NOMO-1 (cell line): ENCODE measurements around the gene RTL10.
"Not testable (repeated sequence)": the region's sequence is repeated elsewhere in the genome, so short reads cannot be mapped to it uniquely, and the experiment has no call there.

Source experiments
- DNase-seq, 2 experiments: peaks; one replicate each; lab custom pipeline; 2025; ENCODE audit not compliant: unreplicated experiment in 2 of 2; lab: John Stamatoyannopoulos, UW

The RTL10 gene

DNA sequence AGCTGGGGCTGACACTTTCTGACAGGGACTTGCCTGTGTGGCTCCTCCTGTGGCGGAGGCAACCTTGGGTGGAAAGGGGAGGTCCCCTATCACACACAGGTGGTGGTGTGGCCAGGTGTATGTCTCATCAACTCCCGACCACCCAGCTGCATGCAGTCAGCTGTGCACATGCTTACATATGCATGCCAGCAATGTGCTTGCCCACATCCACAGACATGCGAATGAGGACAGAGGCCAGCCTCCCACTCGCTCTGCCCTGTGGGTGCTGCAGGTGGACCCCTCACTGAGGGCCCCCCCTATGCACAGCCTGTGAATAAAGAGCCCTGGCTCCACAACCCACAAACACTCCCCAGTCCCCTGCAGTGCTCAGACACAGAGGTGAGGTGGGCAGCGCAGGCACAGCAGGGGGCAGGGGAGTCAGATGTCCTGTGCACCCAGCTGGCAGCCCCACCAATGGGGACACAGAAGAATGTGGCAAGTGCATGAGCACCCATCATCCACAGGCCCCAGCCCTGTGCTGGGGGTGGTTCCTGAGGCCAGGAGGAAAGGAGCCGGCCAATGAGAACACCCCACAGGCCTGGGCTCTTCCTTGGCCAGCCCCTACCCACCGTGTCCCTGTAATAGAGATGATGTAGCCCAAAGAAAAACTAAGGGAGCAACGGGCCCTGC, 9.5 kb downstream of the RTL10 start:
- DNase-seq: no peak

DNA sequence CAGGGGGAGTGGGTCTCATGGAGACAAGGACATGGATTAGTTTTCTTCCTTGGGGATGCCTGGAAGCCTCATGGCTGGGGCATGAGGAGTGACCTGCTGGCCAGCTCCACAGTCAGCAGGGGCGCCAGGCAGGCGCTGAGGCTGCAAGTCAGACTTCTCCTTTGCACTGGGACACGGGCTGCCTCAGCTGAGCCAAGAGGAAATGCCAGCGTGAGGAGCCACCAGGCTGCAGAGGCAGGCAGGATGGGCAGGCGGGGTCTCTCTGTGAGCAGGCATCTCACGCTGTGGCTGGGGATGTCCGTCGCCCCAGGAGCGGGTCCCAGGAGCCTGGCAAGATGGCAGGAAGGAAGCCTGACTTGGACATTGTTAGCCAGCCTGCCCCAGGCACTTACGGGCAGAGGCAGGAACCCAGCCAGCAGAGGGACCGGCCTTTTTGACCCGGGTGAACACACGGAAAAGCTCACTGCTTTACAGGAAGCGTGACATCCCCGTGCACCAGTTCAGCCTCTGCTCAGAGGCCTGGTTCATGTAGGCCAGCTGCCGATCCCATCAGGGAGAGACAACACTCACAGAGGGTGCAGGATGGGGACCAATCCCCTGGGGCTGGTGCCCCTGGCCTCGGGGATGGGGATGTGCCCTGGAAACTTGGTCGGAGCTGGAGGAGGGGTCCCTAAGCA, 10.2 kb downstream of the RTL10 start:
- DNase-seq: no peak

DNA sequence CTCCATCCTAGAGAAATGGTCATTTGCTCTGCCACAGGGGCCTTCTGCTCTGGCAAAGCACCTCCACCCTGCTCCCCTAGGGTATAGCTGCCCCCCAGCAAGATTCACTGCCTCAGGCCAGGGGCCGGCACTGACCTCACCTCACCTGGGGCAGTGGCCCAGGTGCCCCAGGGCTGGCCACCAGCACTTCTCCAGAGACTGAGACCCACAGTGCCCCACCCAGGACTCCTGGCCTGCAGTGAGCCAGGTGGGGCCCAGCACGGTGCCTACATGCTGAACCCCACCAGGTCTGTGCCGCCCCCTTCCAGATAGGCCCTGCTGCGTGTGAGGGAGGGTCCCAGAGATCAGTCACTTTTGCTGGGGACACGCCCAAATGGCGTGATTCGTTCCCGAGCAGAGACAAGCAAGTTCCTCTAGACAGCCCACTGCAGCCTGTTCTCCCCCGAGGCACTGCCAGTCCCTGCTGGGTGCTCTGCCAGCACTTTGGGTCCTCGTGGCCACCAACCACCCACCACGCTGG, 10.8 kb downstream of the RTL10 start:
- DNase-seq: no peak

GRCh38 chr22:19843107-19843856, 11.4 kb downstream of the RTL10 start:
- DNase-seq: no peak

GRCh38 chr22:19842393-19843106, 12.1 kb downstream of the RTL10 start:
- DNase-seq: no peak

- no peak for DNase-seq
These were observed 12.9 kb downstream of the RTL10 start for GRCh38 chr22:19841641-19842392.

DNA sequence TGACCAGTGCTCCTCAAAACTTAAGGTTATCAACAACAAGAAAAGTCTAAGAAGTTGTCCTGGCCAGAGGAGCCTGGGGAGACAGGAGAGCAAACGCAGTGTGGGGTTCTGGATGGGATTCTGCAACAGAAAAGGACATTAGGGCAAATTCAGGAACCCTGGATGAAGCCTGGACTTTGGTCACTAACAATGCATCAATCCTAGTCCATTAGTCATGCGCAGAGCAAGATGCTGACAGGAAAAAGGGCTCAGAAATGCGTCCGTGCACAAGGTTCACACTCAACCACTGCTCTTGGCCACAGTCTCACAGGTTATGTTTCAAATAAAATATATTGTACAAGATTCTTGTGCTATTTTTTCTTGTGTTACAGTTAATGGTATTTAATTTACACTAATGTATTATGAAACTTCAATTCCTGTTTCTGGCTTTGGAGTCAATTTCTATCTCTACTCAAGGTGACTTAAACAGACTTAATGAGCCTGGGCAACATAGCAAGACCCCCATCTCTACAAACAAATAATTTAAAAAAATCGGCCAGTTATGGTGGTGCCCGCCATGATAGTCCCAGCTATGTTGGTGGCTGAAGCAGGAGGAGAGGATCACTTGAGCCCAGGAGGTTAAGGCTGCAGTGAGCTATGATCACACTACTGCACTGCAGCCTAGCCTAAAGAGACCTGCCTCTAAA, 13.6 kb downstream of the RTL10 start:
- no peak for DNase-seq

GRCh38 chr22:19840059-19840458, 14.6 kb downstream of the RTL10 start:
- no peak for DNase-seq

GRCh38 chr22:19837915-19838314, 16.8 kb downstream of the RTL10 start:
- DNase-seq: no peak

- no peak for DNase-seq
These were observed 18.2 kb downstream of the RTL10 start for GRCh38 chr22:19836512-19836911.

- DNase-seq: no peak
These were observed 20.1 kb downstream of the RTL10 start for GRCh38 chr22:19834599-19834998.

DNA sequence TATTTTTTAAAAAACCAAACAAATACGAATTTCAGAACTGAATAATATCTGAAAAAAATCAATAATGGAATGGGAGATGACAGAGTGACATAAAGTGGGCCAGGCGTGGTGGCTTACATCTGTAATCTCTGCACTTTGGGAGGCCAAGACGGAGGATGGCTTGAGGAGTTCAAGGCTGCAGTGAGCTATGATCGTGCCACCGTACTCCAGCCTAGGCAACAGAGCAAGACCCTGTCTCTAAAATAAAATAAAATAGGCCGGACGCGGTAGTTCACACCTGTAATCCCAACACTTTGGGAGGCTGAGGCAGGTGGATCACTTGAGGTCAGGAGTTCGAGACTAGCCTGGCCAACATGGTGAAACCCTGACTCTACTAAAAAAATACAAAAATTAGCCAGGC, 21.3 kb downstream of the RTL10 start:
- DNase-seq: not testable (repeated sequence)

DNA sequence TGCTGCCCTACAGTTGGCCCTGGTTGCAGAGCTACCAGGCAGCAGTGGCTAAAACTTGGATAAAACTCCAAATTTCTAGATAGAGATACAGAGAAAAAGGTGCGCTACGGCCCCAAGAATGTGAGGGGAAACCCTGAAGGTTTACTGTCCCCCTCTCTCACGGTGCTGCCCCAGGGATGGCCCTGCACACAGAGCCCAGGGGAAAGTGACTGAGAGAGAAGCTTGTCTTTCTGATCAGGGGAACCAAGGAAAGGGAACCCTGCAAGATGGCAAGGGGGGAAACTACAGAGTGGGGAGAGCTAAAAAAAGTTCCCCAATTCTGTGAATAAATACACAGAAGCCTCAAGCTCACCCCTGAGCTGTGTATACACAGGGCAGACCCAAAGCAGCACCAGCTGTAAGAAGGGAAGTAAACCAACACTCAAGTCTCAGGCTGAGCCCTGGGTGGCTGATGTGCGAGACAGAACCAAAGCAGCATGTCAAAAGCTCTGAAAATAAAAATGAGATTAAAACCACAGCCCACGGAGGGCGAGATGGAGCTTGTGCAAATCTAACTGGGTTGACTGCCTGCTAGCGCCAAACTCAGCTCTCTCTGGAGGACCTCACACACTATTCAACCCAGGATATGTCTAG, 22.1 kb downstream of the RTL10 start:
- DNase-seq: no peak

- not testable (repeated sequence) for DNase-seq
These were observed 22.7 kb downstream of the RTL10 start for GRCh38 chr22:19831979-19832378.

- no peak for DNase-seq
These were observed 23.7 kb downstream of the RTL10 start for GRCh38 chr22:19831016-19831415.

- DNase-seq: no peak
These were observed 26.7 kb downstream of the RTL10 start for GRCh38 chr22:19828035-19828401.

DNA sequence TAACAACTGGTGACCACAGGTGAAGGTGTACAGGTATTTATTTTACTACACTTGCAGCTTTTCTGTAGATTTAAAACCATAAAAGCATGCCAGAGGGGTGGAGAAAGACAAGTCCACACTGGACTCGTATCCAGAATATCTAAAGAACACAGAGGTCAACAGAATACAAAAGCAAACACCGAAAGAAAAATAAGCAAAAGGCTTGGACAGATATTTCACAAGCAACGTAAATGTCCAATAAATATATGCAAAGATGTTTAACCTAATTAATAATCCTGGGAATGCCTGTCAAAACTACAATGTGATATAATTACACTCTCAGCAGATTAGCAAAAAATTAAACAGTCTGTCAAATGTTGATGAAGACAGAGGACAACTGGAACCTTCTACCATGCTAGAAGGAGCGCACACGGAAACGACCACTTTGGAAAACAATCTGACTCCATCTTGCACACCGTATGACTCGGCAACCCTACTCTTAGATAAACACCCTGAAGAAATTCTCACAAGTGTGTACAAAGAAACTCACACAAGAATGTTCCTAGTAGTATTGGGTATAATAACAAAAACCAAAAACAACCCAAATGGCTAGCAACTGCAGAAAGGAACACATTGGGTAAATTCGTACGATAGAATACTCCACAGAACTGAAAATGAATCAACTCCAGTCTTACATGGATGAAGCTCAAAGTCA, 27.2 kb downstream of the RTL10 start:
- no peak for DNase-seq

DNA sequence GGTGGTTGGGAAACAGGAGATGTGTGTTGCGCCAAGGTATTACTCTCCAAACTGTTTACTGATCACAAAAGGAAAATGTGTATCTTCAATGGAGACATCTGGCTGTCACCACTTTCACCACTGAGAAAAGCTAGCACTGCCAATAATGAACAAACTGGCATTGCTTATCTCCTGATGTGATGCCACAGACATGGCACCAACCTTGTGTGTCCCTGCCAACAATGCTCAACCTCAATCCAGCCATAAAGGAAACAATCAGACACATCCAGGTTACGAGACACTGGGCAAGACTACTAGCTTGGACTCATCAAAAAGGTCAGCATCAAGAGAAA, 28.1 kb downstream of the RTL10 start:
- DNase-seq: no peak
